HG03457 (cell line): Measurements from ENCODE around the gene HADHA.
A peak's percentile ranks its signal among the peaks of the same experiment; 100 is the strongest.
"Not testable (repeated sequence)": the region's sequence is repeated elsewhere in the genome, so short reads cannot be mapped to it uniquely, and the experiment has no call there.

Experiments
- ATAC-seq: cut with Tn5 transposase; IDR thresholded peaks from one replicate; pipeline ENCODE4 v1.9.1; 2021; ENCODE audit warnings: moderate number of reproducible peaks; ENCODE audit not compliant: unreplicated experiment

The HADHA gene

GRCh38 chr2:26244309-26245230 is at the start of gene HADHA, which contains the start of gene HADHB:
Gene HADHA (minus strand): TSS chr2:26244632. CDS start chr2:26244596, 36 bp downstream.
Gene HADHB (plus strand): TSS chr2:26244939. CDS start chr2:26254255, 9,316 bp downstream.
- ATAC-seq: peak; percentile 58

- ATAC-seq: no peak
Measured at GRCh38 chr2:26292646-26293045, 48.2 kb upstream of the HADHA start.

DNA sequence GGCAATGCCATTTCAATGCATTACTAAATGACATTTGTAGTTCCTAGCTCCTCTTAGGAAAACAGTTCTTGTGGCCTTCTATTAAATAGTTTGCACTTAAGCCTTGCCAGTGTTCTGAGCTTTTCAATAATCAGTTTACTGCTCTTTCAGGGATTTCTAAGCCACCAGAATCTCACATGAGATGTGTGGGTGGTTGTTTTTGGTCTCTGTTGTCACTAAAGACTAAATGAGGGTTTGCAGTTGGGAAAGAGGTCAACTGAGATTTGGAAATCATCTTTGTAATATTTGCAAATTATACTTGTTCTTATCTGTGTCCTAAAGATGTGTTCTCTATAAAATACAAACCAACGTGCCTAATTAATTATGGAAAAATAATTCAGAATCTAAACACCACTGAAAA is 45.6 kb upstream of the HADHA start:
- no peak for ATAC-seq

DNA sequence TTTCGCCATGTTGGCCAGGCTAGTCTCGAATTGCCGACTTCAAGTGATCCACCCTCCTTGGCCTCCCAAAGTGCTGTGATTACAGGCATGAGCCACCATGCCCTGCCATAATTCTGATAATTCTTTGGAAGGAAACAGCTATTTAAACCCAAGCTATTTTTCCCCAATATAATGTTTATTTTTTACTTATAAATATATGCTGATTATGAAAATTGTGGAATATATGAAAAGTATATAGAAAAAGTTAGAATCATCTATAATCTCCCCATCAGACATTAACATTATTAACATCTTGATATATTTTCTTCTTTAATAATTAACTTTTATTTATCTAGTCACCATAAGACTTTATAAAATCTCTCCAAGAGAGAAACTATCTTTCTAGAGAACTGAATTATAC is 41.5 kb upstream of the HADHA start:
- ATAC-seq: no peak

- ATAC-seq: no peak
Measured at GRCh38 chr2:26284132-26284531, 39.7 kb upstream of the HADHA start.

GRCh38 chr2:26283606-26284005 is 39.2 kb upstream of the HADHA start:
- no peak for ATAC-seq

GRCh38 chr2:26281226-26281625 is 36.8 kb upstream of the HADHA start:
- ATAC-seq: no peak

DNA sequence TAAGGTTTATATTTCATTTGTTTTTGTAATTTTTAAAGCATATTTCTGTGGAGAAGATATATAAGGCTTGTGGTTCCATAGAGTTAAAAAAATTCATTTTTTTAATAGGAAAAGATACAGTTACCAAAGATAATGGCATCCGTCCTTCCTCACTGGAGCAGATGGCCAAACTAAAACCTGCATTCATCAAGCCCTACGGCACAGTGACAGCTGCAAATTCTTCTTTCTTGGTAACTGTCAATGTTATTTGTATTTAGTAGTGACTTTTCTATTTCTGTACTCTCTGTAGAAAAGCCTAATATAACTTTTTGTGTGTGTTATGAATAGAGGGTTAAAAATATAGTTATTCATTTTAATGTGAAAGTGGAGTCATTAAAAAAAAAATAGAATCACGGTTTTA is 35.5 kb upstream of the HADHA start:
- no peak for ATAC-seq

- no peak for ATAC-seq
Measured at GRCh38 chr2:26276484-26277227, 32.2 kb upstream of the HADHA start.

GRCh38 chr2:26274058-26274613 is 29.7 kb upstream of the HADHA start:
- no peak for ATAC-seq

- no peak for ATAC-seq
Measured at GRCh38 chr2:26273501-26273900, 29.1 kb upstream of the HADHA start.

GRCh38 chr2:26270373-26270772 is 25.9 kb upstream of the HADHA start:
- no peak for ATAC-seq

DNA sequence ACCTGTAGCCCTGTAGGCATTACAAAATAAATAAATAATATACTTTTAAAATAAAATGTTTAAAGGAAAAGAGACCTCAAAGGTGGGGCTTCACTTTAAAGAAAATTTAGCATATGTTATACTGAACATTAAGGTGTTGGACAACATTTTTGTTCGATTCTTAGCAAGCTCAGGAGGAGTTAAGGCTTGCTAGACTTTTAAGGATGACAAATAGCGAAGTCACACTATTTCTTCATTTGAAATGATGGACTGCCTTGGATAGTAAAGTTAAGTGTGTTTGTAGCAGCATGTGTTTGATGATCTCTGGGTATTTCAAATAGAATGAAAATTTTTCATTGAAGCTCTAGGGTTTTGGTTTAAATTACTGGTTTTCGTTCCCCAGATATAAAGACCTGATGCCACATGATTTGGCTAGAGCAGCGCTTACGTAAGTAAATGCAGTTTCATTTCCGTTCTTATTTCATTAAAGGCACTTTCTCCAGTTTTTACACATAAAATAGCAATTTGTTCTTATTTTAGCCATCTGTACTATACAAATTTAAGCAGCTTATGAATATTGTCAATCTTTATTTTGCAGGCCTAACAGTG is 25.2 kb upstream of the HADHA start:
- no peak for ATAC-seq

DNA sequence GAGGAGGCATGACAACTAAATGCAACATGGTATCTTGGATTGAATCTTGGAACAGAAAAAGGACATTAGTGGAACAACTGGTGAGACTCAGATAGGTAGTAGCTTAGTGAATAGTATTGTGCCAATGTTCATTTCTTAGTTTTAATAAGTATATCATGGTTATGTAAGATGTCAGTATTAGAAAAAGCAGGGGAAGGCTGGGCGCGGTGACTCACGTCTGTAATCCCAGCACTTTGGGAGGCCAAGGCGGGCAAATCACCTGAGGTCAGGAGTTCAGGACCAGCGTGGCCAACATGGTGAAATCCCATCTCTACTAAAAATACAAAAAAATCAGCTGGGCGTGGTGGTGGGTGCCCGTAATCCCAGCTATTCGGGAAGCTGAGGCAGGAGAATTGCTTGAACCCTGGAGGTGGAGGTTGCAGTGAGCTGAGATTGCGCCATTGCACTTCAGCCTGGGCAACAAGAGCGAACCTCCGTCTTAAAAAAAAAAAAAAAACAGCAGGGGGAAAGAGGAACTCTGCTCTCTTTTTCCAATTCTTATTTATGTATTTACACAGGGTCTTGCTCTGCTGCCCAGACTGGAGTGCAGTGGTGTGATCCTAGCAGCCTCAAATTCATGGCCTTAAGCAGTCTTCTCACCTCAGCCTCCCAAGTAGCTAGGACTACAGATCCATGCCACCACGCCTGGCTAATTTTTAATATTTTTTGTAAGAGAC is 24.4 kb upstream of the HADHA start:
- not testable (repeated sequence) for ATAC-seq

DNA sequence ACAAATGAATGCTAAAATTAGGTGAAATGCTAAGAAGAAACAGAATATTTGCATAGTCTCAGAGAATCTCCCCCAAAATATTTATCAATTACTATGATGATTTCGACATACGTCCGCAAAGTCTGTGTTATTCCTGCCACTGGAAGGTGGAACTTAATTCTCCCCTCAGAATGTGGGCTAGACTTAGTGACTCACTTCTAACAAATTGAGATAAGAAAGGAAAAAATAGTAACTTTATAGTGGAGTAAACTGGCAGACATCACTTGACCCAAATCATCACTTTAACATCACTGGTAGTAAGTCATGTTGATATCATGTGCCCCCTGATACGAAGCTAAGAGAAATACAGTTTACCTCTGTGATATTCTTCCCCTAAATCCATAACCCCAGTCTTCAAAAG is 23.8 kb upstream of the HADHA start:
- ATAC-seq: no peak

GRCh38 chr2:26258836-26259235 is 14.4 kb upstream of the HADHA start:
- not testable (repeated sequence) for ATAC-seq

- no peak for ATAC-seq
Measured at GRCh38 chr2:26255759-26256384, 11.4 kb upstream of the HADHA start.

GRCh38 chr2:26251893-26252292 is 7.5 kb upstream of the HADHA start:
- no peak for ATAC-seq

DNA sequence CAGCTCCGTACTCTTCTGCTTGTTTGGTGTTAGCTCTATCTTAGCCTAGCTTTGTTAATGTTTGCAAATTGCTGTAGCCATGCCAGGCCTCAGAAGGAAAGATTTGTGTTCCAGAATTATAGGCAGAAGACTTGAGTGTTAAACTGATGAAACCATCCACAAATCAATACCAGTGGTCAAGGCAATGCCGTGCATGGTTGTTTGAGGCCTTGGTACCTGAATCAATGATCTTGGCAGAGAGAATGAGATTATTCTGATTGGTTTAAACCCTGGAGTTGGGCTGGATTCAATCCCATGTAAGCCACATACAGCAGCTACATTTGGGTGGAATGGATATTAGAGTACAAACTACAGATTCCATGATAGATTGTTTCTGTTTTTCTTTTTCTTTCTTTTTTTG is 5.2 kb upstream of the HADHA start:
- no peak for ATAC-seq

DNA sequence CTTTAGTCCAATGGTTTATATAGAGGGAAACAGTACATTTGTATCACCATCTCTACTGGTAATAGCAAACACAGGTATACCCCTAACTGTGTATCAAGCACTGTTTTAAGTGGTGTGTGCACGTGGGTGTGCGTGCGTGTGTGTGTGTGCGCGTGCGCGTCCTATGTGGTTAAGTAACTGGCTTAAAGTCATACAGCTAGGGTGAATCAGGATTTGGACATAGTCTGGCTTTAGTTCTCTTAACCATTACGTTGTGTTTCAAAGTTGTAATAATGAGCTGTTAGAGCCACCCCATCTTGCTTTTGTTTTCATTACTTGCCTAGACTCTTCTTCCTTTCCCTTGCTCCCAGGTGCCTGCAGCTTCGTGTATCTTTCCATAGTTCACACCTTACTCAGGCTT is 2.4 kb upstream of the HADHA start:
- ATAC-seq: no peak
